NCI-H774 (cell line): Measurements from ENCODE around the gene SETBP1.

Experiments
- DNase-seq: peaks from one replicate; lab custom pipeline; 2025; lab: John Stamatoyannopoulos, UW

Gene SETBP1

DNA sequence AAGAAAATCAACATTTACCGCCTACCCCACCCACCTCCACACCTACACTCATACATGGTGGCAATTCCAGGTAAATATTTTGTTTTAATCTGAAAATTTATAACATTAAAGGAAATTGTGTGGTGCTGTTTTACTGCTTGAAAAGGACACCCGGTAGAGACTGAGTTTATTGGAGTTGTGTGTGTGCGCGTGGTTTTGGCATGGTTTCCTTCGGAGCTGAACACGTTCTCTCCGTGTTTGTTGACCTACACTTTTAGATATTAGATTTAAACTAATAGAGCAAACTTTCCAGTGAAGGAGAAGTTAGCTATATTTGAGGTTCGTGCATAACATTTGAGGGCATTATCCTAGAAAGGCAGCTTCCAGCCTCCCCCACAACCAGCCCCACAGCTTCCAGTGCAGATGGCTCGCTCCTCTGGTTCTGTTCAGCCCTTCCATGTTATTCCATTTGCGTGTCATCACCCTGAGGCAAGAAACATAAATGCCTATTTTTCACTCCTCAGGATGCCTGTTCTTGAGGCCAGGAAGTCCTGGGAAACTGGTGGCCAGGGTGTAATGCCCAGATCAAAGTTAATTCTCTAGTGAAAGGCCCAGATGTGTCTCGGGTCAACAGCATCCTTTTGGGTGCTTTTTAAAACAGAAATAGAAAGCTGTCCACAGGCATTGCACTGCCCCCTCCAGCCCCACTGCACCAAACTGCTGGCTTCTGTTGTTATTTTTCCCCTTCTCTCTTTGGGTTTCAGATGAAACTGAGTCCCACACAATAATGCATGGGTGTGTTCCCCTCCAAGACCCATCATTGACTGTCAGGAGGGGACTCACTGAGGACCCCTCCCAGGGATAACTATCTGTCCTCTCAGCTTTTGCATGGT lies 190.2 kb downstream of the SETBP1 start:
- no peak for DNase-seq

DNA sequence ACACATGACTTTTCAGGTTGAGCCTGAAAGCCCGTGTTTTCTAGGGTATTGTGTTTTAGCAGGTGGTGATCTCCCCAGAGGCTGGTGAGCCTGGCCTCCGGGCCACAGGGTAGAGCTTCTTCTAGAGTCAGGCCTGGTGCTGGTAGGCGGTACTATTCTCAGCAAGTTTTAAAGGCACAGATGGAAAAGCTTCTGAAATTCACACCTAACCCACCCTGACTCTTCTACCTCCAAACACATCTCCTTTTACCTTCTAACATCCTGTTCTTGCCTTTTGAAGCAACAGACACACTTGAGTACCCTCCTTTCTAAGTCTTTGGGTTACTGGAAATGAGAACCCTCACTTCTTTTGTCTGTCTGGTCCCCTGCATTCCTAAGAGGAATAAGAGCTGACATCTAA lies 191.1 kb downstream of the SETBP1 start:
- no peak for DNase-seq

DNA sequence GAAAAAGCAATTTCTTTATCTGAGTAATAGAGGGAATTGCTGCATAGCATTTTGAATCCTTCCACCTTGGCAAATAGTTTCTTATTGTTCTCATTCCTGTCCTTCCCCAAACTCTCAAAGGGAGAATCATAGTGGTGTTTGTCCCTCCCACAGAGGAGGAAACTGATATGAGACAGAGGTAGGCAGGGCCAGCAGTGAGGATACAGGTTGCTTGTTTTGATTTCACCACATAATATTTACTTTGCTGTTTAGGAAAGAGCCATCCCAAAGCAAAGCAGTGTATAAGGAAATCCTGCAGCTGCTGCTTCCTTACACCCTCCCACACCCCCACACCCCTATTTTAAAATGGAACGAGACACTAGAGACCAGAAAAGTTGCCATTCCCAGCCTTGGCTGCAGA lies 195.3 kb downstream of the SETBP1 start:
- no peak for DNase-seq

DNA sequence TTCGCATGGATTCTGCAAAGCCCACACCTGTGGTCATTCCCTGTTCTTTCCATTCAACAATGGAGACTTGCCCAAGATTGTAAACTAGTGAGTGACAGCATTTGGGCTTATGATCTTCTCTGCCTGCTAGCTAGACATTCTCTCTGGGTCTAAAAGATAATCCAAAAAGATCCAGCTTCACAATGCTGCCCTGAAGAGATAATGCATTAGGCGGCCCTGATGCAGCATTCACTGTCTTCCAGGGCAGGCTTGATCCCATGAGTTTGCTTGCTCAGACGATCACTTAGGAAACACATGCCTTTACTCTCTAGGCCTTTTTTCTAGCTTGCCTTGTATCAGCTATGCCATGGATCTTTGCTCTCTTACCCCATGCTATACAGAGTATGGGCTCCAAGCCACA lies 196.1 kb downstream of the SETBP1 start:
- DNase-seq, result no peak

DNA sequence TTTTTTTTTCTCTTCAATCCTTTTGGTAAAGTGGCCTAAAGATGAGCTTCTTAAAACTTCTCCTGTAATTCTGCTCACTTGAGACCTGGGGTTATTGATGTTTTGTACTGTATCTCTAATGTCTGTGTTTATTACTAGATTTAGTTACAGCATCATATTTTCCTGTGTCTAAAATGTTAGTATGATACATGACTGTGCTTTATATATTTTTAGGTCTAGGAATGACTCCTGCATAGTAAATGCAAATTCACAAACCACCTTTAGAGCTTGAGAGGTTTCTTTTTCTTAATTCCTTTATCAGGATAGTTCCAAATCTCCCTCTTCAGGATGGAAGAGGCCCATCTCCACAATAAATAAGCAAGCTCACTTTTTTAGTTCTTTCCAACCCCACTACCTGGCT lies 197.6 kb downstream of the SETBP1 start:
- no peak for DNase-seq

DNA sequence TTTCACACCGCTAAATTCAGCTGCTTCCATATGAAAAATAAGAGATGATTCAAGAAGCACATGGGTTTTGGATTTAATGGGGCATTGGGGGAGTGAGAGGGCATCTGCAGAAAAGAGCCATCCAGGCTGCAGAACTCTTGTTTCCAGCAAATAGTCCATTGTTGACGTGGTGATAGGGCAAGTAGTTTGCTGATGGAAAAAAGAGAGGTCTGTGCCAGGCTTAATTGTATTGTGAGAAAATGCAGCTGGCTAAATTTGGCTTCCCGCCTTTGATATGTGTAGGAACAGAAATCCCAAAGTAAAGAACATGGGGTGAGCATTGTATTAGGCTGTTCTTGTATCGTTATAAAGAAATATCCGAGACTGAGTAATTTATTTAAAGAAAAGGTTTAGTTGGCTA lies 199.5 kb downstream of the SETBP1 start:
- DNase-seq, result no peak

DNA sequence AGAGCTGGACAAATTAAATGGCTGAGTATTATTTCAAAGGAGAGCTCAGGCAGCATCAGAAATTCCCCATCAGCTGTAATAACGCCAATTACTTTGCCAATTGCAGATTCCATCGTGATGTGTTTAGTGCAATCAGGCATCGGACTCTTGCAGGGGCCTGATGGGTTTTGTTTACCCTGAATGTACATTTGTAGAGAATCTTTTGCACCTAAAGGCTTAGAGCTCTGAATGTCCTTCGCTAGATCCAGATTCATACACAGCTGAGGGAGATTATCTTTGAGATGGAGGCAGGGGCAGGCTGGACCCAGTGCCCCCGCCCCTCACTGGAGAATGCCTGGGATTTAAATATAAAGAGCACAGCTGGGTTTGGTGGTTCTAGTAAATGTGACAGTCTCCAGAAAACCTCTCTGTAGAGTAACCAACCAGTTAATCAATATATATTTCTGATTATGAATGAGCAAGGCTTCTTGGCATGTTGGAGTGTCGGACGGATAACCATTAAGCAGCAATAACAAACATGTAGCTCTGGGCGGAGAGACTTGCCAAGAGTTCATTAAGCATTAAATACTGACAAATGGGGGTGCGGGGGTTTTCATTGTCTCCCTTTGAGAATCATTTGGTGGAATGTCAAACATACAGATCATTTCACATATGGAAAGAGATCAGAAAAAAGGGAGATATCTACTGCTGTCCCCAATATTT lies 200.9 kb downstream of the SETBP1 start:
- DNase-seq, result no peak

DNA sequence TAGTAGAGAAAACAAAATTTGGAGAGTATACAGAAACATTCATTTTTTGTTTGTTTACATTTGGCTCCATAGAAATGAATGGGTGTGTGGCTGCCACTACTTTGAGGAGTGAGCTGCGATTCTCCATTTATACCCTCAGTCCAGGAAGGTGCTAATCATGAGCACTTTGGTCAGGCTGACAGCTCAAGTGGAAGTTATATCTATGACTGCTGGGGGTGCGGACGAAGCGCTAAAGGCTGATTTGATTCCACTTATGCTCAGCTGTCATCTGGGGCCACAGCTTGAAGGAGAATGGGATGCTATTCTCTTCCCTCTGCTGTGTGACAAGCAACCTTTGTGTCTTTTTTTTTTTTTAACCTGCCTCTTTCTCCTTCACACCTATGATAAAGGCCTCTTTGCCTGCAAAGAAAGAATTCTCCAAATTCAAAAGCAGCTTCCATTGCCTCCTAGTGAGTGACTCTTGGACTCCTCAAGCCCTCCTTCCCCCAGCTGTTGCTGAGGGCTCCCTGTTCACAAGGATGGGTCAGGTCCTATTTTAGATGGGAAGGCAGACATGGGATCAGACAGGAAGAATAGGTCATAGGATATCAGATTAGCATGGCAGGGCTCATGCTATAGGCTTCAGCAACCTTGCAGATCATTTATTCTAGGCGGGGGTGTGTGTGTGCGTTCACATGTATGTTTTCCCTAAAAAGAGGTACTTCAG lies 201.6 kb downstream of the SETBP1 start:
- DNase-seq, result no peak

DNA sequence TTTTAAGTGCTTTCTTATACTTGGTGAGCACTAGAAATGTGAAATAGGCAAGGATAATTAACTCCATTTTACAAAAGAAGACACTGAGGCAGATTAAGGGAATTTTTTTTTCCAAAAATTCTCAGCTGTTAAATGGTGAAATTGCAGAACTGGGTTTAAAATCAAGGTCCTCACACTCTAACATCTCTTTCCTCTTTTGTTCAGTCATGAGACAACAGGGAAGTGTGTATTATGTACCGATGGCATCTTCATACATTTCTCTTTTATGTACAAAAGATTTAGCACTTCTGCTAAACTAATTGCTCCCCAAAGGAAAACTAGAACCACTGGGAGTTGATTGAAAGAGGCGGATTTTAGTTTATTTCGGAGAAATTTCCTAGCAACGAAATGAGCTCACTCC lies 203.0 kb downstream of the SETBP1 start:
- no peak for DNase-seq

DNA sequence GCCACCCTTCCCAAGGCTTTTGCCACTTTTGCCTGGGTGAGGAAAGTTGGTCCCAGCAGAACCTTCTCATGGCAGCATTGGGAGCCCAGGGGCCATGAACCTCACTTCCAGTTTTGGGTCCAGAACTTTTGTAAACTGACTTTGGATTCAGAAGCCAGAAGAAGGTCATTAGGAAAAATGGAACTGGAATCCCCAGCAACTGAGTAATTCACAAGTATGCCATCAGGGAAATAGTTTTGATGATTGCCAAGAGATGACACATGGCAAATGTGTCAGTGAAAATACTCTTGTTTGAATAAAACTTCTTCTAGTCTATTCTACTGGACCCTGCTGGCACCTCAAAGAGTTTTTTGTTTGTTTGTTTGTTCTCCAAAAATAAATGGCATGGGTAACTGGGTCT lies 203.7 kb downstream of the SETBP1 start:
- DNase-seq, result no peak

DNA sequence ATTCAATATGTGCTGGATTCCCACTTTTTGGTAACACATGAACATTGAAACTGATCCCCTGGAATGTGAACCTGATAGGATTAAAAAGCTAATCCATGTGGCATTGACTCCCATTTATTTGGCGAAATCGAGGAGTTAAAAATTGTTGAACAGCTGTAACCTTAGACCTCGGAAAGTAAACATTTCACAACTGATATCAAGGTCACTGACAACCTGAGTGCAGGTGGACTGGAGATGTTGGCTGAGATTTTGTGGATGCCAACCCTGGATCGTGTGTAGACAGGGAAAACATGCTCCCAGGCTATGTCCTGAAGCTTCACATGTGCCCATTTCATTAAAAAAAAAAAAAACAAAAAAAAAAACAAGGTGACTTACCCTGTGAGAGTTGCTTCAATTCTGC lies 204.8 kb downstream of the SETBP1 start:
- DNase-seq, result no peak

DNA sequence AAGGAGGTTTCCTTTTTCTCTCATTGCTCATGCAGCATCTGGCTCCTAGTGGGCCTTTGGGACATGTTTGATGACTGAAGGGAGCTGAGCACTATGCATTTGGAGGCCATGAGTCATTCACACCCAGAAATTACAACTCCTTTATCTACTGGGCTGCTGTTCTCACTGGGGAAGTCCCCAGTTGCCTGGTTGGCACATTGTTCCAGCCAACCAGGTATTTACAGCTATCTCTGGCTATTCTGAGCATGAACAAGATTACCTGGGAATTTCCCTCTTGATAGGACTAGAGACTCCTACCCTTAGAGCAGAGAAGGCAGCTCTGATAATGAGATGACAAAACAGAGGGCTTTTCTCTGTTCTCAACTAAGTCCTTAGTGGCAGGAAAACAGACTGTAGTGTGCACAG lies 206.5 kb downstream of the SETBP1 start:
- no peak for DNase-seq

DNA sequence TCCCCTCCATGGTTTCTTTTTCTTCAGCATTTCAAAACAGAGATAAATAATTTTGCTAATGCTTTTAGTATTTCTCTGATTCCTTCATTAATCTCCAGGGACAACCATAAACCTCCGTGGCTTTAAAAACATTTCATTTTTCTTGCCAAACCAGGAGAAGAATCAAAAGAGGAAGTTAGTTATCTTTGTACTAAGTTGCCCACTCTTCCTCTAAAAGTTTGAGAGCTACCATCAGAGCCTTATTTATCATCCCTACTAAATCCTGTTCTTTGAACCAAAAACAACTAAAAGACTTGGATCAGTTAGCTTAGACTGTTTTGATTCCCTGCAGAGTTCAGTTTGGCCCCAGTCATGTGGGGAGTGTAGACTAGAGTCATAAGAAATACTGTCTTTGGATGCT lies 208.4 kb downstream of the SETBP1 start:
- DNase-seq, result no peak

DNA sequence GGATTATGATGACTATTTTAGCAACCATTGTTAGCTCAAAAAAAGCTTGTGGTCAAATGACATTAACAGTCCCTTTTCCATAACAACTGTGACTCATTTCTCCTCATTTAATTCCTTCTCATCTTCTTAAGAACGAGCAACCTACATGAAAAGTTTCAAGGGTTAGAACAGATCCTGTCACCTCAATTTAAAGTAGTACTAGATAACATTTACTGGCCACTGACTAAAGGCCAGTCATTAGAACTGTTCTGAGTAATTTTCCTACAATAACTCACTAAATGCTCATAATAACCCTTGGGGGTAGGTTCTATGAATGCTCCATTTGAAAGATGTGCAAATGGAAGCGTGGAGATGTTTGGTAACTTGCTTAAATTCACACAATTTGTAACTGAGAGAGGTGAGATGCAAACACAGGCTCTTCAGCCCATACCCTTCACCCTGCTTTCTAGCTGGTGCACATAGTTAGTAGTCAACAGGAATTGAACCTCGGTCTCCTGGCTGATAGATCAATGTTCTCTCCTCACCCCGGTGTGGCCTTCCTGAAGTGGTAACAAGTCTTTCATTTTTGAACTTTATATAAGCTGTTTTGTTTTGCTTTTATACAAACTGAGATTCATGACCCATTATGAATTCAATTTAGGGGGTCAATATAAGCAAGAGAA lies 212.5 kb downstream of the SETBP1 start:
- no peak for DNase-seq

DNA sequence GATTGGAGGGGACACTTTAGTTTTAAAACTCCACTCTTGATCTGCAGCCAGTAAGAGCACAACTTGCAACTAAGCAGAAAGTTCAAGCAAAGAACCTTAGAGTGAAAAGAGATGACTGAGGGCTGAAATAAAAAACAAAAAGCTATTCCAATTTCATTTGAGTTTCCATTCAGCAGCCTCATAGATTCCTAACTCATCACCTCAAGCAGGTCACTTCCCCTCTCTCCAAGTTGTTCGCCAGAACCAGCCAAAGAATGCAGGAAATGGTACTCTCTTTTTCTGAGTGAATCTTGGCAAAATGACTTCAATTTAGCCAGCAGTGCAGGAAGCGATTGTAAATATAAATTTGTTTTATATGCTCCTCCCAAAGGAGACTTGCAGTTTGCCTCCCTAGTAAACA lies 213.3 kb downstream of the SETBP1 start:
- no peak for DNase-seq

DNA sequence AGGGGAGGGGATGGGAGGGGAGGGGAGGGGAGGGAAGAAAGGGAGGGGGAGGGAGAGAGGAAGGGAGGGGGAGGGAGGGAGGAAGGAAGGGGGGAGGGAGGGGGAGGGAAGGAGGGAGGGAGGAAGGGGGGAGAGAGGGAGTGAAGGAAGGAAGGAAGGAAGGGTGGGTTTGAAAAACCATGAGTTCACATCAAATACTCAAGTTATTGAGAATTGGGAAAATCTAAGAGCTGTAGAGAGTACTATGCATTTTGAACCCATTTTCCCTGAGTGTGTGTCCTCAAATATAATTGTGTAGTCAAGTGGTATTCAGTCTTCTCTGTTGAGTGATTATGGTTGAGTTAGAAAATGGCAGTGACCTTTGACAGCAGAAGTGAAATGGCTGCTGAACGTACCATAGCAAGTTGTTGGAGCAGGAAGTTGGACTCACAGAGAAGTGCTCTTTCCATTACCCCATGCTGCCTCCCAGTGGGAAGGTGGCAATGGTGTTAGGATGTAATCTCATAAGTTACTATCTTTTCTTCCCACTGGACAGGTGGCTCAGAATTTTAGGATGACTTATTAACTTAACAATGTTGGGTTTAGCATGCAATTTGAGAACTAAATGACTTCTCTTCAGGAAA lies 214.6 kb downstream of the SETBP1 start:
- DNase-seq, result peak; percentile 39

DNA sequence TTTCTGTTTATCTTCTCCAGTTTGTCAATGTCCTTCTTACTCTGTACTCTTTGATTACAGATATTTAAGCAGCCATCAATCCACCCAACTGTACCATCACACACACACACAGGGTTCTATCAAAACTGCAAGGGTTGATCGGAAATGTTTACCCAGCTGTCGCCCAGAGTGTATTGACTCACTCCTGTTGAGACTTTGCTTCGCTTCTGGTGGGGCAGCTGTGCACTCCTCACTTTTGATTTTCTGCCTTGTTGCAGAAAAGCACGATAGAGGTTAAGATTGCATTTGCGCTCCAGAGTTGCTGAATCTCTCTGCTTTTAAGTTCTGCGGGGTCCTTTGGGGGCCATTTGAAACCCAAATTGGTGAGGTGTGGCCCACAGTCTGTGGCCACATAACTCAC lies 216.2 kb downstream of the SETBP1 start:
- DNase-seq, result peak; percentile 84

DNA sequence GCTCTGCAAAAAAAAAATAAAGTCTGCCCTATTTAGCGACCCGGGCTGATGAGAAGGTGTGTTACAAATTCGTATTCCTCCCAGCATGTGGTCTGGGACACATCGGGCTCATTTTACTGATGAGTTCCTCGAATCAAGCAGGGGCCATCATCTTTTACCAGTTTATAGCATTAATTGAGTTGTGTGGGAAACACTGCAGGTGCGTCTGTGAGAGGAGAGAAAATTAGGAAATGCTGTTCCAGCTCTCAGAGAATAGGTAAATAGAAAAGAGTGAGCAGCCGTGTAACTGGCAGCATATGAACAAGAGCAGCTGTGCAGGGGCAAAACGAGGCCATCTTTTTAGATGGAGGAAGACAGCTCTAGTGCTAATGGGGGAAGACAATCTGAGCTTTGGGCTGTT lies 216.7 kb downstream of the SETBP1 start:
- DNase-seq, result peak; percentile 55

DNA sequence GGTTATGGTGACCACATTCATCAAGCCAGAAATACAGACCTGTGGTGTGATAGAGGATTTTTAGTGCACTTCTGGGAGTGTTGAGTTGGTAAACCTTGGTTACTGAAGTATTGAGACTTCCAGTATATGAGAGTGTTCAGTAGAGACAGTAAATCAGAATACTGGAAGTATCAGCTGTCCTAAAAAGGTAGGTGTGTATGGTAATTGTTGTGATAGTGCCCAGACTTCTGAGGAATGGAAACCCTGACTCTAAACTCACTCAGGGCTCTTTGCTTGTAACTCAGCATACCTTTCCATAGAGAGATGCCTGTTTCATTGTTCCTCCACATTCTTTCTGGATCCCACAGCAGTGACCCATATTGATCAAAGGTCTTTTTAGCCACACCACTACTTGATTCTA lies 217.1 kb downstream of the SETBP1 start:
- no peak for DNase-seq

DNA sequence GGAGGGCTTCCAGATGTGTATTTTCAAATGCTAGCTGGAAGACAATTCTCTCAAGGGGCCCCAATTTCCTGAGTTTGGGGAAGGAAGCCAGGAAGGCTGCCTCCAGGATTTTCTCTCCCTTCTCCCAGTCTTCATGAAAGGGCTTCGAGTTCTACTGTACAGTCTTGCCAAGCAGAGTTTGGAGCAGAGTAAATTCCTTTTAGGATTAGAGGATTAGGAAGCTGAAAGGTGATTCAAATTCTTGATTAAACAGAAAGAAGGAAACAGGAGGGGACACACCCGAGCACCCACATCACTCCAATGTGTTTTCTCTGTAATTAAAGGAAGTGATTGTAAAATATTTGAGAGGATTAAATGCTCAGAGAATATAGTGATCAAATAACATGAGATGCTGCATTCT lies 217.8 kb downstream of the SETBP1 start:
- no peak for DNase-seq

DNA sequence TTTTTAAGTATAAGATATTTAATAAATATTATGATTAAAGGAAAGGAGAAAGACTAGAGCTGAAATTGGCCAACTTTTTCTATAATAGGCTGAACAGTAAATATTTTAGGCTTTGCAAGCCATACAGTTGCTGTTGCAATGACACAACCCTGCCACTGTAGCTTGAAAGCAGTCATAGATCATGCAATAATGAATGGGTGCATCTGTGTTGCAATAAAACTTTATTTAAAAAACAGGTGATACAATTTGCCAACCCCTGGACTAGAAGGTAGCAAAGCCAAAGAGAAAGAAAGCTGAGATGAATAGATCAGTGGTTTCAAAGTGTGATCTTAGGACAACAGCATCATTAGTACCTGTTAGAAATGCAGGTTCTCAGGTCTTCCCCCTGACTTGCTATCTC lies 219.1 kb downstream of the SETBP1 start:
- no peak for DNase-seq

DNA sequence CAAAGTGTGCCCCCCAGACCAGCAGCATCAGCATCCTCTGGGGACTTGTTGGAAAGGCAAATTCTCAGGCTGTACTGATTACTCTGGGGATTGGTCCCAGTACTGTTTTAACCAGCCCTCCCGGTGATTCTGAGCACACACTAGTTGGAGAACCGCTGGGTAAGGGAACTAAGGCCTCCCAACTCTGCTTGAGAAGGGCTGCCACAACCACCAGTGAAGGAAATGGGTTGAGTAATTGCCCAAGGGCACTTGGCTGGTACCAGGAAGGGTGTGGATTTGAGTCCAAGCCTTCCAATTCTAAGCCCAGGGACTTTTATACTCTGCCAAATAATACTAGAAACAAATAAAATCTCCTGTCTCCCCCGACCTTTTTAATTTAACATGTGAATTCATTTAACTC lies 219.9 kb downstream of the SETBP1 start:
- DNase-seq, result no peak
